HepG2 (cell line): ENCODE data around the gene MBLAC2. TPM values are rescaled to one million over a fixed set of nuclear protein-coding genes. Genes with fewer than 3 reads are reported as not detected.

ENCODE experiments used
- ATAC-seq: fragments of 200-7000 bp; cut with Tn5 transposase; 3 replicates; pipeline ENCODE4 v1.9.1; 2020; ENCODE audit warnings: mild to moderate bottlenecking, moderate library complexity
- BruUV-seq: library from RNA; stranded (reverse); fragments of 400-500 nt; replicated peaks from 2 replicates; lab custom pipeline; 2021; lab: Mats Ljungman, UMichigan
- CTCF ChIA-PET: fragments of 300-600 bp; formaldehyde crosslinking; extraction: SDS; loops from one replicate; lab custom pipeline; 2021; ENCODE audit warnings: low total read pairs, inconsistent platforms, low intra/inter-chr PET ratio; lab: Yijun Ruan, JAX
- POLR2A ChIA-PET: fragments of 350-600 bp; sonication (Branson Sonifier 250); formaldehyde crosslinking; loops from one replicate; lab custom pipeline; 2020; ENCODE audit warnings: antibody characterized with exemption, inconsistent platforms; lab: Yijun Ruan, JAX
- DNase-seq: peaks from one replicate; pipeline ENCODE4 v3.0.0-alpha.2; 2015; ENCODE audit warnings: low spot score
- FAIRE-seq: peaks from 3 replicates; lab custom pipeline; 2011; peaks lifted over from hg19 to GRCh38; lab: Jason Lieb, UNC
- H2AFZ ChIP-seq: one replicate; pipeline ENCODE4 v1.6.1; 2011; ENCODE audit warnings: low read length, inconsistent platforms
- H3K27ac ChIP-seq: fragments of 300-600 bp; 3 replicates; pipeline ENCODE4 v1.8.0; 2011; ENCODE audit warnings: mixed run types, mild to moderate bottlenecking, mixed read lengths, low read length, inconsistent platforms; ENCODE audit not compliant: insufficient read depth; ENCODE audit errors: extremely low read length
- H3K27me3 ChIP-seq, 2 experiments: fragments of 200-600 bp in 1 of 2; 2 replicates in 1 of 2; 3 replicates in 1 of 2; pipeline versions ENCODE4 v1.6.0 to v1.8.0; 2011; ENCODE audit warnings: low read length in 2 of 2, mild to moderate bottlenecking in 2 of 2, moderate library complexity in 2 of 2, inconsistent platforms in 1 of 2; ENCODE audit not compliant: insufficient read depth in 2 of 2, control insufficient read depth in 1 of 2
- H3K36me3 ChIP-seq, 2 experiments: fragments of 200-600 bp in 1 of 2; replicated peaks in 1 of 2; 2 replicates in 1 of 2; 3 replicates in 1 of 2; pipeline versions ENCODE4 v1.5.1 to v1.8.0; 2011; ENCODE audit warnings: low read length in 2 of 2, inconsistent platforms in 1 of 2; ENCODE audit not compliant: insufficient read depth in 2 of 2, control insufficient read depth in 1 of 2
- H3K4me1 ChIP-seq: 2 replicates; pipeline ENCODE4 v1.5.1; 2012; ENCODE audit warnings: low read length, inconsistent platforms; ENCODE audit not compliant: insufficient read depth
- H3K4me2 ChIP-seq: 2 replicates; pipeline ENCODE4 v1.6.0; 2011; ENCODE audit warnings: low read depth, low read length, inconsistent platforms
- H3K4me3 ChIP-seq, 3 experiments: fragments of 200-600 bp in 1 of 3; sonication (generic), shearing (Covaris generic) in 1 of 3; replicated peaks in 1 of 3; 2 replicates each; pipeline ENCODE4 v1.5.1; 2011 to 2016; ENCODE audit warnings: low read length in 3 of 3, inconsistent platforms in 2 of 3, low read depth in 2 of 3, mild to moderate bottlenecking in 2 of 3, control low read depth in 1 of 3, mixed read lengths in 1 of 3; ENCODE audit not compliant: insufficient read depth in 1 of 3
- H3K79me2 ChIP-seq: one replicate; pipeline ENCODE4 v1.6.1; 2011; ENCODE audit warnings: low read length, inconsistent platforms; ENCODE audit not compliant: insufficient read depth
- H3K9ac ChIP-seq: 2 replicates; pipeline ENCODE4 v1.6.0; 2011; ENCODE audit warnings: mild to moderate bottlenecking, low read depth, low read length, inconsistent platforms; ENCODE audit not compliant: insufficient read depth
- H3K9me3 ChIP-seq: 2 replicates; pipeline ENCODE4 v1.5.1; 2012; ENCODE audit warnings: mild to moderate bottlenecking, low read length
- H4K20me1 ChIP-seq: 2 replicates; pipeline ENCODE4 v1.6.0; 2011; ENCODE audit warnings: inconsistent platforms, mild to moderate bottlenecking, low read length, moderate library complexity; ENCODE audit not compliant: insufficient read depth
- CBX2 ChIP-seq, 2 experiments: fragments of 200-600 bp in 1 of 2; sonication (generic); formaldehyde crosslinking in 1 of 2; IDR thresholded peaks; 2 replicates each; pipeline versions ENCODE4 v1.7.0 to v1.8.1; 2018 to 2022; ENCODE audit warnings: low read depth in 2 of 2, low read length in 1 of 2, mild to moderate bottlenecking in 1 of 2, missing genetic modification reagents in 1 of 2
- KLF16 ChIP-seq, 2 experiments: sonication (generic) in 1 of 2; formaldehyde crosslinking in 1 of 2; IDR thresholded peaks; 2 replicates each; pipeline versions ENCODE4 v1.6.1 to v1.8.0; 2016 to 2023; ENCODE audit warnings: missing genetic modification reagents in 2 of 2, missing compliant biosample characterization in 1 of 2
- MXD4 ChIP-seq: IDR thresholded peaks from 2 replicates; pipeline ENCODE4 v1.6.1; 2016; ENCODE audit warnings: mild to moderate bottlenecking, missing biosample characterization, missing genetic modification reagents
- NAIF1 ChIP-seq: sonication (generic); formaldehyde crosslinking; IDR thresholded peaks from 2 replicates; pipeline ENCODE4 v1.5.0; 2020; ENCODE audit warnings: mild to moderate bottlenecking, missing genetic modification reagents, borderline replicate concordance
- PHF5A ChIP-seq: IDR thresholded peaks from one replicate; pipeline ENCODE4 v1.6.1; 2018; ENCODE audit warnings: low read depth, missing genetic modification reagents; ENCODE audit not compliant: unreplicated experiment
- ZNF563 ChIP-seq: sonication (generic); formaldehyde crosslinking; IDR thresholded peaks from 2 replicates; pipeline ENCODE4 v1.8.0; 2022; ENCODE audit warnings: mild to moderate bottlenecking, moderate library complexity, missing genetic modification reagents
- ZNF652 ChIP-seq: IDR thresholded peaks from 2 replicates; pipeline ENCODE4 v1.6.1; 2016; ENCODE audit warnings: low read depth, borderline replicate concordance
- WGBS: methylation state at CpG from one replicate; pipeline ENCODE4 v1.1.6; 2017; ENCODE audit warnings: low lambda C conversion rate; 5-methylcytosine and 5-hydroxymethylcytosine counted together
- in situ Hi-C: cut with HindIII; loops from 2 replicates; pipeline ENCODE4 v1.10.0; 2017; ENCODE audit warnings: low pct_unique_long_range_greater_than_20kb; ENCODE audit not compliant: extremely low pct_ligation_motif_present
- intact Hi-C: fragments of 100-400 bp; cut with micrococcal nuclease; formaldehyde crosslinking; loops from one replicate; pipeline ENCODE4 v1.10.0; 2022; ENCODE audit not compliant: unreplicated experiment
- polyA plus RNA-seq, 8 experiments: library from polyadenylated mRNA; depleted of rRNA in 3 of 8; stranded (reverse) in 7 of 8; unstranded in 1 of 8; fragments of >200 nt; fragmentation: Illumina TruSeq in 4 of 8; extraction: Trizol in 4 of 8; gene quantifications; 2 replicates each; pipeline versions ENCODE4 v1.2.1 to v1.2.3, GENCODE V29; 2011 to 2016; ENCODE audit warnings: low read depth in 4 of 8, missing spikeins in 1 of 8, mixed read lengths in 1 of 8; ENCODE audit not compliant: insufficient read depth in 1 of 8
- total RNA-seq, 5 experiments: library from RNA; depleted of rRNA; stranded (reverse); fragments of >200 nt; fragmentation: Illumina TruSeq; extraction: Trizol; gene quantifications; 2 replicates each; pipeline ENCODE4 v1.2.3, GENCODE V29; 2016; ENCODE audit warnings: low read depth in 1 of 5
- TF ChIP-seq, protein P1 (sequence below): sonication (generic); formaldehyde crosslinking; IDR thresholded peaks from 2 replicates; pipeline ENCODE4 v1.4.0; 2020; ENCODE audit warnings: low read depth, missing genetic modification reagents
- TF ChIP-seq, protein P2 (sequence below): sonication (generic); formaldehyde crosslinking; IDR thresholded peaks from 2 replicates; pipeline ENCODE4 v1.4.0; 2020; ENCODE audit warnings: missing genetic modification reagents
- TF ChIP-seq, protein P3 (sequence below): sonication (generic); formaldehyde crosslinking; IDR thresholded peaks from 2 replicates; pipeline ENCODE4 v1.4.0; 2020; ENCODE audit warnings: missing genetic modification reagents

The MBLAC2 gene
- total and polyA plus RNA-seq, 2 of the 13 experiments (the other 11 are each of a cell fraction or from before 2014, with no cell fraction given): 2.9 to 4.1 TPM

DNA sequence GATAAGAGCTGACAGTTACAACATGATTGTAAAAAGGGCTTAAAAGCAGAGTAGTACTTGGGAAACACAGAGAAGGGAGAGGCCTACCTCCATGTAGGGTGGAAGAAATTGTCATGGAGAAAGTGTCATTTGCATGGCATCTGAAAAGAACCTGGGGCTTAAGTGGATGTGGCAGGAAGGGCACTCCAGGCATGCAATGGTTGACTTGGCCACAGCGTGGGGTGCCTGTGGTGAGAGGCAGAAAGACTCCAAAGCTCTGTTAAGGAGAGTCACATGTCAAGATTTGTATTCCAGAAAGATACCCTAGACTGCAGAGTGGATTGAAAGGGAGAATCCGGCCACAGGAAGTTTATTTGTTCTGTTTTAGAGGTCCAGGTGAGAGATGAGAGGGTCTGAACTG is 2.5 kb upstream of the MBLAC2 start:
- WGBS: 92% methylated on average over 2 of the region's 2 CpGs
- ChIA-PET CTCF (no interaction called here), POLR2A (no interaction called here)
- intact Hi-C loops: no loop called here
- no peak overlapping the region for H3K9ac ChIP-seq
- no peaks in the 10 kb centered on the region for H3K27me3 ChIP-seq
- ATAC-seq: no peak
- FAIRE-seq: no peak
- H3K4me1 ChIP-seq: peaks cover 30% of the 10 kb centered on the region
- H3K79me2 ChIP-seq: peaks cover 12% of the 10 kb centered on the region
- H2AFZ ChIP-seq: no peak overlapping the region
- no peaks in the 10 kb centered on the region for H3K36me3 ChIP-seq
- TF ChIP-seq, protein P1, sequence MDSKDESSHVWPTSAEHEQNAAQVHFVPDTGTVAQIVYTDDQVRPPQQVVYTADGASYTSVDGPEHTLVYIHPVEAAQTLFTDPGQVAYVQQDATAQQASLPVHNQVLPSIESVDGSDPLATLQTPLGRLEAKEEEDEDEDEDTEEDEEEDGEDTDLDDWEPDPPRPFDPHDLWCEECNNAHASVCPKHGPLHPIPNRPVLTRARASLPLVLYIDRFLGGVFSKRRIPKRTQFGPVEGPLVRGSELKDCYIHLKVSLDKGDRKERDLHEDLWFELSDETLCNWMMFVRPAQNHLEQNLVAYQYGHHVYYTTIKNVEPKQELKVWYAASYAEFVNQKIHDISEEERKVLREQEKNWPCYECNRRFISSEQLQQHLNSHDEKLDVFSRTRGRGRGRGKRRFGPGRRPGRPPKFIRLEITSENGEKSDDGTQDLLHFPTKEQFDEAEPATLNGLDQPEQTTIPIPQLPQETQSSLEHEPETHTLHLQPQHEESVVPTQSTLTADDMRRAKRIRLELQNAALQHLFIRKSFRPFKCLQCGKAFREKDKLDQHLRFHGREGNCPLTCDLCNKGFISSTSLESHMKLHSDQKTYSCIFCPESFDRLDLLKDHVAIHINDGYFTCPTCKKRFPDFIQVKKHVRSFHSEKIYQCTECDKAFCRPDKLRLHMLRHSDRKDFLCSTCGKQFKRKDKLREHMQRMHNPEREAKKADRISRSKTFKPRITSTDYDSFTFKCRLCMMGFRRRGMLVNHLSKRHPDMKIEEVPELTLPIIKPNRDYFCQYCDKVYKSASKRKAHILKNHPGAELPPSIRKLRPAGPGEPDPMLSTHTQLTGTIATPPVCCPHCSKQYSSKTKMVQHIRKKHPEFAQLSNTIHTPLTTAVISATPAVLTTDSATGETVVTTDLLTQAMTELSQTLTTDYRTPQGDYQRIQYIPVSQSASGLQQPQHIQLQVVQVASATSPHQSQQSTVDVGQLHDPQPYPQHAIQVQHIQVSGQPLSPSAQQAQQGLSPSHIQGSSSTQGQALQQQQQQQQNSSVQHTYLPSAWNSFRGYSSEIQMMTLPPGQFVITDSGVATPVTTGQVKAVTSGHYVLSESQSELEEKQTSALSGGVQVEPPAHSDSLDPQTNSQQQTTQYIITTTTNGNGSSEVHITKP (CRISPR knock-in tag): no peak
- TF ChIP-seq, protein P2, sequence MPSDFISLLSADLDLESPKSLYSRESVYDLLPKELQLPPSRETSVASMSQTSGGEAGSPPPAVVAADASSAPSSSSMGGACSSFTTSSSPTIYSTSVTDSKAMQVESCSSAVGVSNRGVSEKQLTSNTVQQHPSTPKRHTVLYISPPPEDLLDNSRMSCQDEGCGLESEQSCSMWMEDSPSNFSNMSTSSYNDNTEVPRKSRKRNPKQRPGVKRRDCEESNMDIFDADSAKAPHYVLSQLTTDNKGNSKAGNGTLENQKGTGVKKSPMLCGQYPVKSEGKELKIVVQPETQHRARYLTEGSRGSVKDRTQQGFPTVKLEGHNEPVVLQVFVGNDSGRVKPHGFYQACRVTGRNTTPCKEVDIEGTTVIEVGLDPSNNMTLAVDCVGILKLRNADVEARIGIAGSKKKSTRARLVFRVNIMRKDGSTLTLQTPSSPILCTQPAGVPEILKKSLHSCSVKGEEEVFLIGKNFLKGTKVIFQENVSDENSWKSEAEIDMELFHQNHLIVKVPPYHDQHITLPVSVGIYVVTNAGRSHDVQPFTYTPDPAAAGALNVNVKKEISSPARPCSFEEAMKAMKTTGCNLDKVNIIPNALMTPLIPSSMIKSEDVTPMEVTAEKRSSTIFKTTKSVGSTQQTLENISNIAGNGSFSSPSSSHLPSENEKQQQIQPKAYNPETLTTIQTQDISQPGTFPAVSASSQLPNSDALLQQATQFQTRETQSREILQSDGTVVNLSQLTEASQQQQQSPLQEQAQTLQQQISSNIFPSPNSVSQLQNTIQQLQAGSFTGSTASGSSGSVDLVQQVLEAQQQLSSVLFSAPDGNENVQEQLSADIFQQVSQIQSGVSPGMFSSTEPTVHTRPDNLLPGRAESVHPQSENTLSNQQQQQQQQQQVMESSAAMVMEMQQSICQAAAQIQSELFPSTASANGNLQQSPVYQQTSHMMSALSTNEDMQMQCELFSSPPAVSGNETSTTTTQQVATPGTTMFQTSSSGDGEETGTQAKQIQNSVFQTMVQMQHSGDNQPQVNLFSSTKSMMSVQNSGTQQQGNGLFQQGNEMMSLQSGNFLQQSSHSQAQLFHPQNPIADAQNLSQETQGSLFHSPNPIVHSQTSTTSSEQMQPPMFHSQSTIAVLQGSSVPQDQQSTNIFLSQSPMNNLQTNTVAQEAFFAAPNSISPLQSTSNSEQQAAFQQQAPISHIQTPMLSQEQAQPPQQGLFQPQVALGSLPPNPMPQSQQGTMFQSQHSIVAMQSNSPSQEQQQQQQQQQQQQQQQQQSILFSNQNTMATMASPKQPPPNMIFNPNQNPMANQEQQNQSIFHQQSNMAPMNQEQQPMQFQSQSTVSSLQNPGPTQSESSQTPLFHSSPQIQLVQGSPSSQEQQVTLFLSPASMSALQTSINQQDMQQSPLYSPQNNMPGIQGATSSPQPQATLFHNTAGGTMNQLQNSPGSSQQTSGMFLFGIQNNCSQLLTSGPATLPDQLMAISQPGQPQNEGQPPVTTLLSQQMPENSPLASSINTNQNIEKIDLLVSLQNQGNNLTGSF: no peak
- TF ChIP-seq, protein P3, sequence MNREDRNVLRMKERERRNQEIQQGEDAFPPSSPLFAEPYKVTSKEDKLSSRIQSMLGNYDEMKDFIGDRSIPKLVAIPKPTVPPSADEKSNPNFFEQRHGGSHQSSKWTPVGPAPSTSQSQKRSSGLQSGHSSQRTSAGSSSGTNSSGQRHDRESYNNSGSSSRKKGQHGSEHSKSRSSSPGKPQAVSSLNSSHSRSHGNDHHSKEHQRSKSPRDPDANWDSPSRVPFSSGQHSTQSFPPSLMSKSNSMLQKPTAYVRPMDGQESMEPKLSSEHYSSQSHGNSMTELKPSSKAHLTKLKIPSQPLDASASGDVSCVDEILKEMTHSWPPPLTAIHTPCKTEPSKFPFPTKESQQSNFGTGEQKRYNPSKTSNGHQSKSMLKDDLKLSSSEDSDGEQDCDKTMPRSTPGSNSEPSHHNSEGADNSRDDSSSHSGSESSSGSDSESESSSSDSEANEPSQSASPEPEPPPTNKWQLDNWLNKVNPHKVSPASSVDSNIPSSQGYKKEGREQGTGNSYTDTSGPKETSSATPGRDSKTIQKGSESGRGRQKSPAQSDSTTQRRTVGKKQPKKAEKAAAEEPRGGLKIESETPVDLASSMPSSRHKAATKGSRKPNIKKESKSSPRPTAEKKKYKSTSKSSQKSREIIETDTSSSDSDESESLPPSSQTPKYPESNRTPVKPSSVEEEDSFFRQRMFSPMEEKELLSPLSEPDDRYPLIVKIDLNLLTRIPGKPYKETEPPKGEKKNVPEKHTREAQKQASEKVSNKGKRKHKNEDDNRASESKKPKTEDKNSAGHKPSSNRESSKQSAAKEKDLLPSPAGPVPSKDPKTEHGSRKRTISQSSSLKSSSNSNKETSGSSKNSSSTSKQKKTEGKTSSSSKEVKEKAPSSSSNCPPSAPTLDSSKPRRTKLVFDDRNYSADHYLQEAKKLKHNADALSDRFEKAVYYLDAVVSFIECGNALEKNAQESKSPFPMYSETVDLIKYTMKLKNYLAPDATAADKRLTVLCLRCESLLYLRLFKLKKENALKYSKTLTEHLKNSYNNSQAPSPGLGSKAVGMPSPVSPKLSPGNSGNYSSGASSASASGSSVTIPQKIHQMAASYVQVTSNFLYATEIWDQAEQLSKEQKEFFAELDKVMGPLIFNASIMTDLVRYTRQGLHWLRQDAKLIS (CRISPR knock-in tag): no peak
- TF ChIP-seq PHF5A (CRISPR knock-in tag): no peak
- no peak for TF ChIP-seq ZNF652 (CRISPR knock-in tag)
- no peak for TF ChIP-seq ZNF563 (CRISPR knock-in tag)
- TF ChIP-seq CBX2 (IDR thresholded peaks at IDR 0.05; ENCODE audit: low read depth, low read length): no peak
- TF ChIP-seq CBX2 (CRISPR knock-in tag; IDR thresholded peaks at IDR 0.05; ENCODE audit: low read depth): no peak
- TF ChIP-seq NAIF1 (CRISPR knock-in tag): no peak
- no peak for TF ChIP-seq MXD4 (CRISPR knock-in tag)
- TF ChIP-seq KLF16 (CRISPR knock-in tag; IDR thresholded peaks at IDR 0.05): no peak
- H3K27ac ChIP-seq: no peak overlapping the region
- no peak overlapping the region for H3K4me2 ChIP-seq
- H3K4me3 ChIP-seq: no peak overlapping the region
- in situ Hi-C loops: no loop called here
- no peaks in the 10 kb centered on the region for H4K20me1 ChIP-seq
- H3K9me3 ChIP-seq: no peaks in the 10 kb centered on the region
- DNase-seq: no peak
- BruUV-seq: no TSS peak
